Endothelial cell of umbilical vein (primary cell): ENCODE results near the gene HPS3.

Experiments
- EZH2 ChIP-seq: IDR thresholded peaks from 2 replicates; pipeline ENCODE4 v1.6.1; 2012; ENCODE audit warnings: borderline replicate concordance, low read depth, mild to moderate bottlenecking, moderate library complexity, low read length, inconsistent platforms; ENCODE audit not compliant: severe bottlenecking
- FOS ChIP-seq: IDR thresholded peaks from 2 replicates; pipeline ENCODE4 v1.6.1; 2011; ENCODE audit warnings: mild to moderate bottlenecking, low read length, moderate library complexity, borderline replicate concordance; ENCODE audit not compliant: insufficient read depth
- JUN ChIP-seq: IDR thresholded peaks from 2 replicates; pipeline ENCODE4 v1.6.1; 2011; ENCODE audit warnings: borderline replicate concordance, low read depth; ENCODE audit not compliant: insufficient read length, insufficient read depth
- MYC ChIP-seq: IDR thresholded peaks from one replicate; pipeline ENCODE4 v1.6.1; 2011; ENCODE audit warnings: mild to moderate bottlenecking, low read depth, low read length
- POLR2A ChIP-seq: IDR thresholded peaks from 2 replicates; pipeline ENCODE4 v1.6.1; 2012; ENCODE audit warnings: low read depth, mild to moderate bottlenecking, control low read depth, low read length
- POLR2AphosphoS5 ChIP-seq: IDR thresholded peaks from 2 replicates; pipeline ENCODE4 v1.6.1; 2012; ENCODE audit warnings: low read depth, mild to moderate bottlenecking, control low read depth, low read length, moderate library complexity; ENCODE audit not compliant: insufficient read depth
- TF ChIP-seq, protein P1 (sequence below): IDR thresholded peaks from 2 replicates; pipeline ENCODE4 v1.6.1; 2011; ENCODE audit not compliant: insufficient read depth, insufficient read length
- TF ChIP-seq, protein P2 (sequence below), 2 donors: IDR thresholded peaks; 1 replicate in 1 of 2; 2 replicates in 1 of 2; pipeline ENCODE4 v1.5.1; 2011; ENCODE audit warnings: low read length in 2 of 2, mild to moderate bottlenecking in 2 of 2, moderate library complexity in 2 of 2, control low read depth in 1 of 2, inconsistent platforms in 1 of 2, low read depth in 1 of 2; ENCODE audit not compliant: insufficient read depth in 1 of 2; ENCODE audit errors: extremely low read depth in 1 of 2

GRCh38 chr3:149215515-149215914, 86.1 kb downstream of the HPS3 start:
- TF ChIP-seq, protein P1, sequence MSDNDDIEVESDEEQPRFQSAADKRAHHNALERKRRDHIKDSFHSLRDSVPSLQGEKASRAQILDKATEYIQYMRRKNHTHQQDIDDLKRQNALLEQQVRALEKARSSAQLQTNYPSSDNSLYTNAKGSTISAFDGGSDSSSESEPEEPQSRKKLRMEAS: no peak
- no peak for TF ChIP-seq EZH2
- TF ChIP-seq POLR2AphosphoS5: no peak
- TF ChIP-seq, protein P2, sequence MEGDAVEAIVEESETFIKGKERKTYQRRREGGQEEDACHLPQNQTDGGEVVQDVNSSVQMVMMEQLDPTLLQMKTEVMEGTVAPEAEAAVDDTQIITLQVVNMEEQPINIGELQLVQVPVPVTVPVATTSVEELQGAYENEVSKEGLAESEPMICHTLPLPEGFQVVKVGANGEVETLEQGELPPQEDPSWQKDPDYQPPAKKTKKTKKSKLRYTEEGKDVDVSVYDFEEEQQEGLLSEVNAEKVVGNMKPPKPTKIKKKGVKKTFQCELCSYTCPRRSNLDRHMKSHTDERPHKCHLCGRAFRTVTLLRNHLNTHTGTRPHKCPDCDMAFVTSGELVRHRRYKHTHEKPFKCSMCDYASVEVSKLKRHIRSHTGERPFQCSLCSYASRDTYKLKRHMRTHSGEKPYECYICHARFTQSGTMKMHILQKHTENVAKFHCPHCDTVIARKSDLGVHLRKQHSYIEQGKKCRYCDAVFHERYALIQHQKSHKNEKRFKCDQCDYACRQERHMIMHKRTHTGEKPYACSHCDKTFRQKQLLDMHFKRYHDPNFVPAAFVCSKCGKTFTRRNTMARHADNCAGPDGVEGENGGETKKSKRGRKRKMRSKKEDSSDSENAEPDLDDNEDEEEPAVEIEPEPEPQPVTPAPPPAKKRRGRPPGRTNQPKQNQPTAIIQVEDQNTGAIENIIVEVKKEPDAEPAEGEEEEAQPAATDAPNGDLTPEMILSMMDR (IDR thresholded peaks at IDR 0.05; ENCODE audit: extremely low read depth in 1 of 2, insufficient read depth in 1 of 2, low read depth in 1 of 2, low read length in 2 of 2): no peak
- TF ChIP-seq POLR2A: no peak
- no peak for TF ChIP-seq JUN
- no peak for TF ChIP-seq FOS
- no peak for TF ChIP-seq MYC
